Fibroblast of mammary gland (primary cell): ENCODE measurements around the gene YWHAG.
"Not testable (repeated sequence)": the region's sequence is repeated elsewhere in the genome, so short reads cannot be mapped to it uniquely, and the experiment has no call there.

Experiments used
- DNase-seq: peaks from one replicate; pipeline ENCODE4 v3.0.0-alpha.2; 2010; ENCODE audit warnings: low read depth
- H3K4me3 ChIP-seq: 2 replicates; pipeline ENCODE4 v1.5.1; 2011; ENCODE audit warnings: low read depth, mild to moderate bottlenecking, low read length, moderate library complexity; ENCODE audit not compliant: control insufficient read depth
- CTCF ChIP-seq: conservative IDR thresholded peaks from 2 replicates; pipeline ENCODE4 v1.5.1; 2011; ENCODE audit warnings: low read depth, low read length, inconsistent platforms; ENCODE audit not compliant: control insufficient read depth, insufficient read depth

YWHAG gene

GRCh38 chr7:76294344-76295024, 64.3 kb downstream of the YWHAG start:
- peak overlapping the region; percentile 33 for H3K4me3 ChIP-seq
- DNase-seq, result peak; percentile 98
- no peak for TF ChIP-seq CTCF

- no peak for DNase-seq
- H3K4me3 ChIP-seq, result no peak overlapping the region
- TF ChIP-seq CTCF, result no peak
These were observed 65.3 kb downstream of the YWHAG start for GRCh38 chr7:76293407-76293901.

- H3K4me3 ChIP-seq, DNase-seq: not testable (repeated sequence)
These were observed 65.9 kb downstream of the YWHAG start for GRCh38 chr7:76292911-76293310.

GRCh38 chr7:76292213-76292573, 66.6 kb downstream of the YWHAG start:
- TF ChIP-seq CTCF, result no peak
- peak overlapping the region; percentile 22 for H3K4me3 ChIP-seq
- DNase-seq, result peak; percentile 43

GRCh38 chr7:76291351-76292212, 67.2 kb downstream of the YWHAG start:
- peak overlapping the region; percentile 22 for H3K4me3 ChIP-seq
- DNase-seq, result peak; percentile 98
- TF ChIP-seq CTCF, result peak; percentile 92

GRCh38 chr7:76290847-76291350, 67.9 kb downstream of the YWHAG start:
- not testable (repeated sequence) for DNase-seq, H3K4me3 ChIP-seq

- DNase-seq, result no peak
- no peak overlapping the region for H3K4me3 ChIP-seq
- no peak for TF ChIP-seq CTCF
These were observed 71.9 kb downstream of the YWHAG start for GRCh38 chr7:76286842-76287403.
